IPS-NIHi7 (cell line): ENCODE measurements around the gene KRAS.
"Not testable (repeated sequence)": the region's sequence is repeated elsewhere in the genome, so short reads cannot be mapped to it uniquely, and the experiment has no call there.

Source experiments
- DNase-seq: peaks from one replicate; pipeline ENCODE4 v3.0.0; 2012; ENCODE audit warnings: mixed read lengths; ENCODE audit errors: extremely low spot score

Gene KRAS

DNA sequence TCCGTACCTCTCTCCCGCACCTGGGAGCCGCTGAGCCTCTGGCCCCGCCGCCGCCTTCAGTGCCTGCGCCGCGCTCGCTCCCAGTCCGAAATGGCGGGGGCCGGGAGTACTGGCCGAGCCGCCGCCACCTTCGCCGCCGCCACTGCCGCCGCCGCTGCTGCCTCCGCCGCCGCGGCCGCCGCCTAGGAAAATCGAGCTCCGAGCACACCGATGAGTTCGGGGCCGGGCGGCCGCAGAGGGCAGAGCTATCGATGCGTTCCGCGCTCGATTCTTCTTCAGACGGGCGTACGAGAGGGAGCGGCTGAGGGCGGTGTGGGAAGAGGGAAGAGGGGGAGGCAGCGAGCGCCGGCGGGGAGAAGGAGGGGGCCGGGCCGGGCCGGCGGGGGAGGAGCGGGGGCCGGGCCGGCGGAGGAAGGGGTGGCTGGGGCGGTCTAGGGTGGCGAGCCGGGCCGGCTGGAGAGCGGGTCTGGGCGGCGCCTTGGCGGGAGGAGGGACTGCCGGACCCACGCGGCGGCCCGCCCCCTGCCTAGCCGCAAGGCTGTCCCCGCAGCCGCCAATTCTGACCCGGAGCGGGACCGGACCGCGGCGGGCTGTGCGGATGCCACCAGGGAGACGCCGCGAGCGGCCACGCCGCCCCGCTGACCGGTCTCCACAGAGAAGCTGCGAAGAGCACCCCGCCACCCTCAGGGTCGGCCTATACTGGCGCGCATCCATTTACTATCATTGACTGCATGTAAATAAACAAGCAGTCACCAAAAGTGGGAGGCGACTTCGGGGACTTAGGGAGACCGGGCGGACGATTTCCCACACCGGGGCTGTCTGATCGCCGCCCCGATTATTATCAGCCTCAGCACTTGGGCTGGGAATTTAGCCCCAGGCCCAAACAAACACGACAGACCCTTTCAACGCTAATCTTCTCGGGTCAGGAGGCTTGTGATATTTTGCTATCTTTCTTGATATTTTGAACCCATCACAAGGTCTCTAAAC is at the start of gene KRAS:
KRAS (minus strand) TSS at position 186 of the 987 bp plus-strand sequence.
- DNase-seq = peak; percentile 90

DNA sequence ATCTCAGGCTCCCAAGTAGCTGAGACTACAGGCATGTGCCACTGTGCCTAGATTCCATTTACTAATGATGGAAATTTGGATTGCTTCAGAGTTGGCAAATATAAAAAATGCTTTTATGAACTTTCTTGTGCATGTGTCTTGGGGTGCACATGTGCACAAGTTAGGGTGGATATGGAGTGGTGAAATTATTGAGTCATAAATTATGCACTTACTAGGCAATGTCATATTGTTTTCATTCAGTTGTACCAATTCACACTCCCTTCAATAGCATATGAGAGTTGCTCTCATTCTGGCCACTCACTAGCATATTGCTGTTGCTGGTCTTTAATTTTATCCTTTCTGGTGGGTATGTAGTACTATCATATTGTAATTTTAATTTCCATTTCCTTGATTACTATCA is 45.7 kb upstream of the KRAS start:
- no peak for DNase-seq

DNA sequence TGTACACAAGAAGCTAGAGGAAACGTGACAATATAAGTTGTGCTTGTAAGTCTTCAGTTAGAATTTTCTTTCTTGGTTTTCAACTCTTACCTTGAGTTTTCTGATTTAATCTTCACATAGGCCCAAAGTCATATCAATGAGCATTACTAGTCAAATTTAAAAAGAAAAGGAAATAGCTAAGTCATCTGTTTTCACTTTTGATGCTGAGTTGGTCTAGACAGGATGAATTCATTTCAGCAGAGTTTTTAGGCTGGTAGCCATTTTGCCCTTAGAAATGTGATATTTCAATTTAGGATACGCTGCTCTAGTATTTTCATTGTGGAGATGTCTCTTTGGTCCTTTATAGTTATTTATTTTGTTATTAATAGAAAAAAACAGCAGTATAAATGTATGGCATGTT is 44.6 kb upstream of the KRAS start:
- no peak for DNase-seq

DNA sequence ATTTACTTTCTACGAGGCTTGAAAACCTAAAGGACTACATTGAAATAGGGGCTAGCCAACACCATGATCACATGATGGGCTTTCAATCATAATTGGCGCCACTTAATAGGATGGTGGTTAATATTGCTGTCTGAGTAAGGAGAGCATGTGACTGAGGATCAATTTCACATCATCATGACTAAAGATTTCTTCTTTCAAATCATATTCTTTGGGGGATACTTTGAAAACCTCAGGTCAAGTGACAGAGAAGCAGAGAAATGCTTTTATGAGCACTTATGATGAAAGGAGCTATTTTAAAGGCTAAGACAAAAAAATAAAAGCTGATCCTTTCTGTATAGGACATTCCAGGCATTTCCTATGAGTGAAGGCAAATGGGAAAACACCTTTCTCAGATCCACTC is 42.9 kb upstream of the KRAS start:
- no peak for DNase-seq

DNA sequence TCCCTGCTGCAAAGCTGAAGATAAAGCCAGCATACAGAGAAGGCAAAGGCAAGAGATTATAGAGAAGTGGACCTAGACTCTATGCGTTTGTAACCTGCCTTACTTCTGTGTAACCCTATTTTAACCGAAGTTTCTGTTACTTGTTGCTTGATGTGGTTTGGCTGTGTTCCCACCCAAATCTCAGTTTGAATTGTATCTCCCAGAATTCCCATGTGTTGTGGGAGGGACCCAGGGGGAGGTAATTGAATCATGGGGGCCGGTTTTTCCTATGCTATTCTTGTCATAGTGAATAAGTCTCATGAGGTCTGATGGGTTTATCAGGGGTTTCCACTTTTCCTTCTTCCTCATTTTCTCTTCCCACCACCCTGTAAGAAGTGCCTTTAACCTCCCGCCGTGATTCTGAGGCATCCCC is 42.1 kb upstream of the KRAS start:
- not testable (repeated sequence) for DNase-seq

DNA sequence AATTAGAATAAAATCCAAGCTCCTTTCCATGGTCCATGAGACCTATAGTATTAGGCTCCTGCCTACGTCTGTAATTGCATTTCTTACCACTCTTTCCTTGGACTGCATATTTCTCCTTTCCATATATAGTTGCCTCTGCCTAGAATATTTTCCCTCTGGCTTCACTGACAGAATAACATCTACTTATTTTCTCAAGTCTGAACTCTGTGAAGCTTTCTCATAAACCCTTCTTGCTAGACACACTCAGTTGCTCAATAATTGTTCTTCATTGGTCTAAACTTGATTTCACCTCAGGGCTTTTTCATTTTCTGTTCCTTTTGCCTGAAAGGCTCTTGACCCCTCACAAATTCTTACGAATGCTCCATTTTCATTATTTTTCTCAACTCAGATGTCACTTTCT is 36.9 kb upstream of the KRAS start:
- DNase-seq = no peak

DNA sequence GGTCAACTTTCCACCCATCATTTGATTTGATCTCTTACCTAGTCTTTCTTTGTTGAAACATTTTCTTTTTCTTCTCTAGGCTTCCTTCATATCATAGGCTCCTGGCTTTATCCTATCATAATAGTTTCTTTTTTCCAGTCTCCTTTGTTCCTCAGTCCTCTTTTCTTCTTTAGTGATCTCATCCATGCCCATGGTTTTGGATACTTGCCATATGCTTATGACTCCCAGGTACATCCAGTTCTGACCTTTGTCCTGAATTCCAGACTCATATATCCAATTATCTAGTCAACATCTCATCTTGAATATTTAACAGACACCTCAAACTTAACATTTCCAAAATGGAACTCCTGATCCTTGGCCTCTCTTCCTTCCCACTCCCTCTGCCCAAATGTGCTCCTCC is 36.1 kb upstream of the KRAS start:
- no peak for DNase-seq

DNA sequence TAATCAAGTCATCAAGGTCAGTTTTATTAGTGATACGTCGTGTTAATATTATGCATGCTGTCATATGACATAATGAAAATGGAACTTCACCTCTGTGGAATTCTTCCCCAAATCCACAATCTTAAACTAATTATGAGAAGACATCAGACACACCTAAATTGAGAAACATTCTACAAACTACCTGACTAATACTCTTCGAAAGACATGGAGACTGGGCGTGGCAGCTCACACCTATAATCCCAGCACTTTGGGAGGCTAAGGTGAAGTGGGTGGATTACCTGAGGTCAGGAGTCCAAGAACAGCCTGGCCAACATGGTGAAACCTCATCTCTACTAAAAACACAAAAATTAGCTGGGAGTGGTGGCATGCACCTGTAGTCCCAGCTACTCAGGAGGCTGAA is 33.3 kb upstream of the KRAS start:
- DNase-seq = no peak

DNA sequence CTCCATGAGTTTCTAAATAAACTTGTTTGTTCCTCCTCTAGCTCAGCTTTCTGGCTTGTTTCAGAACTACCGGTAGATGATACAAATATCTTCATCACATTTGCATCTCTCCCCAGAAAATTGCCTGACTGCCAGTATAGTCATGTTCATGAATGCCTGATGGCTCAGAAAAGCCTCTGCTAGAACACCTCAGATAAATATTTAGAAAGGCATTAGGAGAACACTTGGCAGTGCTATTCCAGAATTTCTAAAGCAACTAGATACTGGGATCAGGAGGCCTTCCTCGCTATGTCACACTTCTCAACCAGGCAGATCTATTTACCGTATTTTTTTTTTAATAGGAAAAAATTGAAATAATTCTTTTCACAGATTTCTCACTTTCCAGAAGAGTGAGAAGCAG is 32.3 kb upstream of the KRAS start:
- DNase-seq = no peak

DNA sequence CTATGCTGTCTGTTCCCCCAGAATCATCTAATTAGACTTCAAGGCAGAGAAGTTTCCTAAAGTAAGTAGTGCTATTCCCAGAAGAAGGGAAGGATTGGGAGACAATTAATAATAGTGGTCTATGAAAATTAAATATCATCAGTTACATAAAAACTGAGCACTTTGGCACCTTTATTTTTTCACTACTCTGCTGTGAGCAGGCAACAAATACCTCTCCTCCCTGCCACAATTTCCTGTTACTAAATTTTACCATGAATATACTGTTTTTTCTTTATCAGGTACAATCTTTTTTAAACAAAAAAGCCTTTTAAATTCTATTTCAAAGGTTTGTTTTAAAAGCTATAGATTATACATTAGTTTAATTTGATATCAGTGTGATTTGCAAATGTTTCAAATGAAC is 29.4 kb upstream of the KRAS start:
- no peak for DNase-seq

DNA sequence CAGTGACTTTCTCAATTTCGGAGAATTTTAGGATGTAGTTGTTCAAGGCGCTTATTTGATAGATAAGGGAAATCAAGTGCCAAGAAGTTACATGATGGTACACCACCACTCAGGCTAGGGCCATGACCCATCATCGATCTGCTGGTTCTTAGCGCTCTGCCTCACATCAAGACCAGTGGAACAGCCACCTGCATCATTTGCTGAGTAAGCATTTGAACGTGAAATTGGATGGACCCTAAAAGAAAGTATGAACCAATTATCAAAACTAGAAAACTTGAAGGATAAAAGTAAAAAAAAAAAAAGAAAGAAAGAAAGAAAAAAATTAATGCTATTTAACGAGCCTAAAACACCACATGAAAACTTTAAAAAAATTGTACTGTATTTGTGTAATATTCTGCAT is 27.5 kb upstream of the KRAS start:
- DNase-seq = no peak

DNA sequence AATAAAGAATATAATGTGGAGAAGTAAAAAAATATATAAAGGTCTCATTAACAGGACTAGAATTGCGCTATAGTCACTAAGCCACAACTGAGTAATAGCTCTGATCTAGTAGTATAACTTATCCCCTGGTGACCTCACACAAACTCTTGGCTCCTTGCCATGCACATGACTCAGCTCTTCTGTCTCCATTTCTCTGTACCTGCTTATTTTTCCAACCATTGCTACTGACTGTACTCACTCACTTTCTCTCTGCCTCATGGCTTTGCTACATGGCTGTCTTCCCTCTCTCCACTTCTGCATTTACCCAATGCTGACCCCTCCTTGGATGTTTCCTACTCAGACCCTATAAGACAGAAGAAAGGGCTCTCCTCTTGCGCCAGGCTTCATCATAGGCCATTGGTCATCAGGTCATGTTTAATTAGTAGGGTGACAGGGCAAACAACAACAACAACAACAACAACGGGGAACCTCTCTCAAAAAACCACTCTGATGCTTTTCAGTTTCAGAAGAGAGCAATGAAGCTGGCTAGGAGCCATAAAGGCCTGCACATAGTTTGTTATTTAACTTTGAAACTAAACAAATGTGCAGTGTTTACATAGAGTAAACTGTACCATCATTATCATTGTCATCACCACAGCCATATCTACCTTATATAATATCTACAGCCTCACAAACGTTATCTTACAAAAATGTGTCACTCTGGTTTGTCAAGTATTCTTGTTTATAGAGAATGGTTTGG is 25.6 kb upstream of the KRAS start:
- no peak for DNase-seq

DNA sequence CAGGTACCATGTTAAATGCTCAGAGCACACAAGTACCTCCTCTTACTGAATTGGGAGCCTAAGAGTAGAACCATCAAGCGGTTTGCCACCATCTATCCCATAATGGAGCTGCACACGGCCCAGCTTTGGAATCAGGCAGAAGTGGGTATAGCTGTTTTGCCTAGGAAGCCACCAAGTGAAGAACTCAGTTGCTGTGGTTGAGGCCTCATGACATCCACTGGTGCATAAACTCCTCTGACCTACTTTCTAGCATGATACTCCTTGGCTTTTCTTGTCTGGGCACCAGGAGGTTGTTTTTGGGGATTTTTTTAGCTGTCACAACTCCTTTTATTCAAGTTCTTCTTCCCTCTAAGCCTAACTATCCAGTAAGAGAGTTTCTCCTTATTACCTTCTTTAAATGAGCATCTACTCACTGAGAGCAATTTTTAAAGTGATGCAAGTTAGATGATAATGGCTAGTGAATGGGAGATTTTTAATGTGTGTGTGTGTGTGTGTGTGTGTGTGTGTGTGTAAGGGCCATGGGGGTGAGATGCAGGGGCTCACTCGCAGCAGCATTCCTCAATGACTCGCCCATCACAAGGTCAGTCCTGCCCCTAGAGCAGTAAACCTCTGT is 20.9 kb upstream of the KRAS start:
- DNase-seq = no peak

DNA sequence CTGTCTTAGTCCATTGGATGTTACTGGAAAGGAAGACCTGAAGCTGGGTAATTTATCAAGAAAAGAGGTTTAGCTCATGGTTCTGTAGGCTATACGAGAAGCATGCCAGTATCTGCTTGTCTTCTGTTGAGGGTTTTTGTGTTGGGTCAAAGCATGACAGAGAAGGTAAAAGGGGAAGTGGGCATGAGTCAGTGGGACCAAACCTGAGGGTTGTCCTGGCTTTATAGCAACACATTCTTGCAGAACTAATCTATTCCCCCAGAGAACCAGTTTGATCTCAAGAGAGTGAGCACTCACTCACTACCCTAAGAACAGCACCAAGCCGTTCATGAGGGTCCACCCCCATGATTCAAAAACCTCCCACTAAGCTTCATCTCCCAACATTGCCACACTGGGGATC is 19.0 kb upstream of the KRAS start:
- DNase-seq = no peak

DNA sequence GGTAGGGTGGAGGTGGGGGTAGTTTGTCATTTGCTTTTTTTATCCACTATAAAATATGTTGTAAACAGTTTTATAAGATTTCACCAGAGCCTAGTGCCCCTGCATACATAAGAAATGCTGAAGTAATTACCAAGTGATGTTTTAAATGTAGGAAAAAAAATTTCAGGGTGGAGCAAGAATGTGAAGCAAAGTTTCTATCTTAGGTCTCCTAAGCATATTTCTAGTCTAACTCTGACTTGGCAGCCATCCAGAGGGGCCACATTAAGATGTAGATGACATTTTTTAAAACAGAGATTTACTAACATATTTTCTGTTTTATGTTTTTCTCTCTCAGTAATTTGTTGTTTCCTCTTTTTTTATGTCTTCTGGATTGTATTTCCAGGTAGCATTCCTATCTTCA is 15.8 kb upstream of the KRAS start:
- DNase-seq = no peak

DNA sequence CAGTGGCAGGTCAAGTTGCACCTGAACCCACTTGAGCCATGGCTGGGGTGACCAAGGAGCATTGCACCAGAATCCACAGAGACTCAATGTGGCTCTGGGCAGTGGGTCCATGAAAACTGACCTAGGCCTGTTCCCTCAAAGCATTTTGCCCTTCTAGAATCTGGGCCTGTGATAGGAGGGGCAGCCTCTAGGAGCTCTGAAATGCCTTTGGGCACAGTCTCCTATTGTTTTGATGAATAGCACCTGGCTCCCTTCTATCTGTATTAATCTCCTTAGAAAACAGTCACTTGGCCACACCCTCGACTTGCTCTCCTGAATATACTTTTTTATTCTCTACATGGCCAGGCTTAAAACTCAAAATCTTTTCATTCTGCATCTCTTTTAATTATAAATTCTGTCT is 14.1 kb upstream of the KRAS start:
- peak; percentile 10 for DNase-seq

DNA sequence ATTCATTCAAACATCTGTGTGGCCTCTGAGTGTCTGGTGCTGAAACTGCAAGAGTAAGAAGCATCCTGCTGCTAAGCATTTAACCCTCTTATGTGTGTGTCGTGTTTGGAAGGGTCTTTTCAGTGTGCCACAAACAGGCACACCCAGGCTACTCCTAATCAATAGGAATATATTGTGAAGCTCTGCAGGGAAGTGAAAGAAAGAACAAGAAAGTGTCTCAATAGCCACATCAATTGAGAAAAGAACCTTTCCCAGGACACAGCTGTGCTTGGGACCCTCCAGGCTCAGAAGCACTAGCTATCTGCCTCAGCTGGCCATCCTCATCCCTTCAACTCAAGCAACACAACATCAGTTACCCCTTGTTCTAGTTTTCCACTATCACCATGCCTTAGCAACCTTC is 13.4 kb upstream of the KRAS start:
- DNase-seq = no peak

DNA sequence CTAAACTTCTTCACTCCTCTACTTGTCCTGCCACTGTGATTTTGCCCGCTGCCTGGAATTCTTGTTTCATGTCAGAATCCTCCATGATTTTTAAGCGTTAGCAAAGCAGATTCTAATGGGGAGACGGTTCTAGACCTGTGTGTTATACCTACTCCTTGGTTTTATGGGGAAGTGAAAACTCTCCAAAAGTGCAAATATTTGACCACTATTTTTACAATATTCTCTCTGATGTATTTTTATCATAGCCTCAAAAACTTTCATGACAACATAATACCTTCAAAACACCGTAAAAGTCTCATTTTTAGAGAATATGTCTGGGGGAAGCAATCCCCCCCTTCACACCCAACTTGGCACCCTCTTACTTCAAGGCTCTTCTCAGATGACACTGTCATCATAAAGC is 12.9 kb upstream of the KRAS start:
- no peak for DNase-seq

DNA sequence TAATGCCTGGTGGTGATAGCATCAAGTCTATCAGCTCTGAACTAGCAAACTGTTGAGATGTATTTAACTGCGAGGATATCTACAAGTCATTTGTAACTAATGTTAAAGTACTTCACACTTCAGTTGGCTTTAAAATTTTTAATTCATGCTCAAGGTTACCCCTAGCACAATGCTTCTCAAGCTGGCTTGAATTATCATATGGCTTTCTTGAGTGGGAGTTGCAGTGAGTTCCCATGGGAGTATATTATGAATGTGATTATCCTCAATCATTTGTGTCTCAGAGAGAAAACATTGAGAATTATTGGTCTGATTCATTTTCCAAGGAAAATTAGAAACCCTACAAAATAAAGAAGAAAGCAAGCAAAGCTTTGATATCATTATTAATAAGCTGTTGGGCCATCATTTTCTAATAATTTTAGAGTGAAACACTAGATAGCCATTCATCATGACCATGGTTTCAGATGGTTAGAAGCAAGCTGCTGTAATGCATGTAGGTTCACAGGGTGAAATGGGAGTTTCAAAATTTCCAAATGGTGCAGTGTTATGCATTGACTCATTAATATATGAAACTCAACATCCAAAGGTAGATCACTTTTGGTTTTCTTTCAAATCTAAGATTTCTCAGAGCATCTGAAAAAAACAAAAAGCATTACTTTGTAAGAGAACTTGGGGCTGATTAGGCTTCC is 11.8 kb upstream of the KRAS start:
- DNase-seq = no peak

DNA sequence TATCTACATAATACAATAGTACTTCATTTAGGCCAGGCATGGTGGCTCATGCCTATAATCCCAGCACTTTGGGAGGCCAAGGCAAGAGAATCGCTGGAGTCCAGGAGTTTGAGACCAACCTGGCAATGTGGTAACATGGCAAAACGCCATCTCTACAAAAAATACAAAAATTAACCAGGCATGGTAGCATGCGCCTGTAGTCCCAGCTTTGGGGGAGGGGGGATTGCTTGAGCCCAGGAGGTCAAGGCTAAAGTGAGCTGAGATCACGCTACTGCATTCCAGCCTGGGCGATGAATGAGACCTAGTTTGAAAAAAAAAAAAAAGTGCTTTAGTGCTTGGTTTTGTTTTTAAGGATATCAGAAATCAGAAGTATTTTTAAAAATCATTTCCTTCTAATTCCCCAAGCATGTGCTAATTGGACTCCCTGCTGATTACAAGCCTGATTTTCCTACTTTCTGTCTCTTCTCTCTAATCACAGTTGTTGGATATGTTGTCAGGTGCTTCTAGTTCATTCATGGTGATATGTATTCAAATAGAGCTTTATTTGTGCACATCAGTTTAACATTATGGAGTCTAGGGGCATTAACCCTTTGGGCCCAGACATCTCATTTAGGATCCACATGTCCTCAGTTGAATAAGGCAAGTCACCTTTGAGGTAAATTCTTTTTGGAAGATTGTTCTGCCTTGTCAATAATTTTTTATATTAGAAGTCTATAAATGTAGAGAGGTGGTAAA is 7.0 kb upstream of the KRAS start:
- no peak for DNase-seq

DNA sequence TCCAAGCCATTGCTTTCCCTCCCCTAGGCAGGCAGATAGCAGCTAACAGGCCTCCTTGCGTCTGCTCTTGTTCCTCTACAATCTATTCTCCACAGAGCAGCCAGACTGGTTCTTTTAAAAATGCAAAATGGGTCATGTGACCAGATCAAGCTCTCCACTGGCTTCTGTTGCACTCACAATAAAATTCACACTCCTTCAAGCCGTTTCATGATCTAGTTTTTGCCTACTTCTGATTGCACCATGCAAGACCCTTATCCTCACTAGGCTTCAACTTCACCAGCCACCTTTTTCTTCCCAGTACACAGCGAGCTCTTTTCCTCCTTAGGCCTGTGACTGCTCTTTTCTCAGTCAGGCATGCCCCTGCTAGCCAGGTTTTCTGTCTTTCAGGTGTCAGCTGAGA is 6.1 kb upstream of the KRAS start:
- DNase-seq = peak; percentile 18
